ENCODE results near the gene ACSM5. TPM values are rescaled to one million over a fixed set of nuclear protein-coding genes. Genes with fewer than 3 reads are reported as not detected.

The ACSM5 gene
- total RNA-seq, 1 donor from 2014 or later, result not detected

- TF ChIP-seq CTCF (conservative IDR thresholded peaks at IDR 0.05), result no peak
- H3K4me3 Mint-ChIP-seq, result no peak overlapping the region
- H3K4me1 Mint-ChIP-seq (ENCODE audit: unreplicated experiment), result no peaks in the 10 kb centered on the region
- H3K9me3 Mint-ChIP-seq, result no peaks in the 10 kb centered on the region
- H3K27ac Mint-ChIP-seq, result no peak overlapping the region
- H3K36me3 Mint-ChIP-seq, result no peaks in the 10 kb centered on the region
- DNase-seq (ENCODE audit: extremely low spot score, unreplicated experiment), result no peak
- H3K27me3 Mint-ChIP-seq, result peaks cover 31% of the 10 kb centered on the region
Observed at GRCh38 chr16:20372701-20373100, 36.6 kb upstream of the ACSM5 start.

GRCh38 chr16:20377181-20377580, 32.2 kb upstream of the ACSM5 start:
- no peaks in the 10 kb centered on the region for H3K9me3 Mint-ChIP-seq
- no peak overlapping the region for H3K4me3 Mint-ChIP-seq
- no peak overlapping the region for H3K27ac Mint-ChIP-seq
- no peak for DNase-seq (ENCODE audit: extremely low spot score, unreplicated experiment)
- peaks cover 24% of the 10 kb centered on the region for H3K27me3 Mint-ChIP-seq
- no peaks in the 10 kb centered on the region for H3K36me3 Mint-ChIP-seq
- TF ChIP-seq CTCF (conservative IDR thresholded peaks at IDR 0.05), result no peak
- no peaks in the 10 kb centered on the region for H3K4me1 Mint-ChIP-seq (ENCODE audit: unreplicated experiment)

- DNase-seq (ENCODE audit: extremely low spot score, unreplicated experiment), result no peak
- no peak for TF ChIP-seq CTCF (conservative IDR thresholded peaks at IDR 0.05)
- H3K4me3 Mint-ChIP-seq, result no peak overlapping the region
Observed at GRCh38 chr16:20380782-20381181, 28.6 kb upstream of the ACSM5 start.

GRCh38 chr16:20382202-20382948, 27.0 kb upstream of the ACSM5 start:
- Mint-ChIP-seq H3K27me3 (peaks cover 18% of the 10 kb centered on the region), H3K9me3 (no peaks in the 10 kb centered on the region), H3K4me3 (no peak overlapping the region), H3K36me3 (no peaks in the 10 kb centered on the region), H3K27ac (no peak overlapping the region), H3K4me1 (ENCODE audit: unreplicated experiment) (no peaks in the 10 kb centered on the region)
- no peak for DNase-seq (ENCODE audit: extremely low spot score, unreplicated experiment)
- no peak for TF ChIP-seq CTCF (conservative IDR thresholded peaks at IDR 0.05)

More at GRCh38 chr16:20380782-20381181, 28.6 kb upstream of the ACSM5 start:
- Mint-ChIP-seq H3K27me3 (peaks cover 16% of the 10 kb centered on the region), H3K27ac (no peak overlapping the region), H3K36me3 (no peaks in the 10 kb centered on the region), H3K9me3 (no peaks in the 10 kb centered on the region), H3K4me1 (ENCODE audit: unreplicated experiment) (no peaks in the 10 kb centered on the region)

GRCh38 chr16:20383106-20384029, 26.0 kb upstream of the ACSM5 start:
- Mint-ChIP-seq H3K36me3 (no peaks in the 10 kb centered on the region), H3K9me3 (no peaks in the 10 kb centered on the region), H3K4me3 (no peak overlapping the region), H3K27me3 (peaks cover 18% of the 10 kb centered on the region), H3K27ac (no peak overlapping the region), H3K4me1 (ENCODE audit: unreplicated experiment) (no peaks in the 10 kb centered on the region)
- peak; percentile 88 for TF ChIP-seq CTCF (conservative IDR thresholded peaks at IDR 0.05)
- no peak for DNase-seq (ENCODE audit: extremely low spot score, unreplicated experiment)
